Endodermal cell (in vitro differentiated cells): ENCODE results near the gene YPEL1. TPM values are rescaled to one million over a fixed set of nuclear protein-coding genes. Genes with fewer than 3 reads are reported as not detected.

Source experiments
- DNase-seq: peaks from one replicate; pipeline ENCODE4 v3.0.0-alpha.2; 2017
- H3K27ac ChIP-seq: 2 replicates; pipeline ENCODE4 v1.5.1; 2013; ENCODE audit warnings: mild to moderate bottlenecking, low read depth, low read length, moderate library complexity
- H3K27me3 ChIP-seq: 2 replicates; pipeline ENCODE4 v1.6.1; 2013; ENCODE audit warnings: mild to moderate bottlenecking, low read length, moderate library complexity; ENCODE audit not compliant: insufficient read depth, control insufficient read depth, poor library complexity, severe bottlenecking
- H3K36me3 ChIP-seq: 2 replicates; pipeline ENCODE4 v1.7.0; 2013; ENCODE audit warnings: mild to moderate bottlenecking, low read length, moderate library complexity; ENCODE audit not compliant: control insufficient read depth, insufficient read depth
- H3K4me1 ChIP-seq: one replicate; pipeline ENCODE4 v1.7.0; 2013; ENCODE audit warnings: low read length; ENCODE audit not compliant: control insufficient read depth, insufficient read depth
- H3K4me3 ChIP-seq: 2 replicates; pipeline ENCODE4 v1.5.1; 2013; ENCODE audit warnings: mild to moderate bottlenecking, low read length, moderate library complexity
- H3K9ac ChIP-seq: 2 replicates; pipeline ENCODE4 v1.6.1; 2013; ENCODE audit warnings: mild to moderate bottlenecking, low read length, moderate library complexity; ENCODE audit not compliant: poor library complexity, severe bottlenecking; ENCODE audit errors: extremely low read depth
- H3K9me3 ChIP-seq: 2 replicates; pipeline ENCODE4 v1.6.1; 2013; ENCODE audit warnings: mild to moderate bottlenecking, low read length, moderate library complexity; ENCODE audit not compliant: control insufficient read depth
- H3K27ac Mint-ChIP-seq: 2 replicates; pipeline ENCODE4 v1.8.0; 2020; ENCODE audit warnings: mixed read lengths
- H3K27me3 Mint-ChIP-seq: 2 replicates; pipeline ENCODE4 v1.8.0; 2021; ENCODE audit warnings: mild to moderate bottlenecking, mixed read lengths; ENCODE audit not compliant: insufficient read depth
- H3K36me3 Mint-ChIP-seq: 2 replicates; pipeline ENCODE4 v1.8.0; 2020; ENCODE audit warnings: low read depth, mixed read lengths
- H3K4me1 Mint-ChIP-seq: 2 replicates; pipeline ENCODE4 v1.8.0; 2020; ENCODE audit warnings: mixed read lengths
- H3K4me3 Mint-ChIP-seq: 2 replicates; pipeline ENCODE4 v1.8.0; 2020; ENCODE audit warnings: mild to moderate bottlenecking, moderate library complexity, mixed read lengths
- H3K9me3 Mint-ChIP-seq: 2 replicates; pipeline ENCODE4 v1.8.0; 2020; ENCODE audit warnings: mild to moderate bottlenecking, mixed read lengths
- CTCF ChIP-seq: fragments of 200-600 bp; sonication (generic); conservative IDR thresholded peaks from 2 replicates; pipeline ENCODE4 v1.5.0; 2021; ENCODE audit warnings: antibody characterized with exemption, mild to moderate bottlenecking
- WGBS, 2 experiments: methylation state at CpG; one replicate each; pipeline versions ENCODE4 v1.1.5 to v1.1.7; 2013; ENCODE audit warnings: missing lambda C conversion rate in 2 of 2, mixed read lengths in 1 of 2; ENCODE audit not compliant: insufficient coverage in 1 of 2, insufficient read length in 1 of 2; 5-methylcytosine and 5-hydroxymethylcytosine counted together
- total RNA-seq, 2 donors: library from RNA; stranded (reverse); fragmentation: NEBNext Ultra II Directional in 1 of 2; extraction: Animal tissue kit (Norgen Biotek cat#: 25700) in 1 of 2; gene quantifications; 2 replicates in 1 of 2; 3 replicates in 1 of 2; pipeline ENCODE4 v1.2.1, GENCODE V29; 2021

YPEL1 gene
- total RNA-seq, 2 donors from 2014 or later: 13.4 to 23.4 TPM

- no peak overlapping the region for H3K4me3 Mint-ChIP-seq
- H3K4me1 Mint-ChIP-seq: no peaks in the 10 kb centered on the region
- Histone ChIP-seq H3K4me3 (no peak overlapping the region), H3K36me3 (peaks cover 37% of the 10 kb centered on the region), H3K27ac (no peak overlapping the region), H3K4me1 (no peaks in the 10 kb centered on the region), H3K9me3 (no peaks in the 10 kb centered on the region), H3K9ac (no peak overlapping the region), H3K27me3 (no peaks in the 10 kb centered on the region)
- TF ChIP-seq CTCF: no peak
- DNase-seq: no peak
- no peak overlapping the region for H3K27ac Mint-ChIP-seq
- peaks cover 65% of the 10 kb centered on the region for H3K36me3 Mint-ChIP-seq
- 91 to 96% methylated on average over 8 to 15 of the region's 15 CpGs for WGBS, 2 experiments
- H3K9me3 Mint-ChIP-seq: peaks cover 26% of the 10 kb centered on the region
- H3K27me3 Mint-ChIP-seq: no peaks in the 10 kb centered on the region
These were observed 57.8 kb downstream of the YPEL1 start for GRCh38 chr22:21677606-21678443.

DNA sequence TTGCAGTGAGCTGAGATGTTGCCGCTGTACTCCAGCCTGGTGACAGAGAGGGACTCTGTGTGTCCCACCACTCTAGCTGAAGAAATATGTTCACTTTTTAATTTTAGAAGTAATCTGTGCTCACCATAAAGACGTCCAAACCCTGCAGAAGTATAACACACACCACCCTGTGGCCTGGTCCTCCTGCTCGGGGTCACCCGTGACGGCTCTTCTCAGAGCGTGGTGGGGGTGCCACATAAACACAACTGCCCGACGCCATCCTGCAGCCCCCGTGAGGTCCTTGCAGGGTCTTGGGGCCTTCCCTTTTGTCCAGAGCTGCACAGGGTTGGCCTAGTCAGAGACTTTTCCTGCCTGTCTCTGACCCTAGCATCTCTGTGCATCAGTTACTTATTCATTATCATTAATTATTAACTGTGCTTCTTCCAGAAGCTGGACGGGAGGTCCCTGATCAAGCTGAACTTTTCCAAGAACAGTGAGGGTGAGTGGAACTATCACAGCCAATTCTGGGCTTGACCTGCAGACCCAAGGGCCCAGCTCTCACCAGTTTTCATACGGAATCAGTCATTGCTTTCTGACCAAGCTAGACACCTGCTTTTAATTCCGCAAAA is 60.9 kb downstream of the YPEL1 start:
- 93 to 95% methylated on average over 10 to 12 of the region's 12 CpGs for WGBS, 2 experiments
- peaks cover 61% of the 10 kb centered on the region for H3K36me3 ChIP-seq
- Mint-ChIP-seq H3K4me3 (no peak overlapping the region), H3K9me3 (peaks cover 26% of the 10 kb centered on the region), H3K27me3 (no peaks in the 10 kb centered on the region), H3K4me1 (no peaks in the 10 kb centered on the region), H3K27ac (no peak overlapping the region), H3K36me3 (peaks cover 78% of the 10 kb centered on the region)
- no peaks in the 10 kb centered on the region for H3K4me1 ChIP-seq
- H3K27ac ChIP-seq: no peak overlapping the region
- no peak for TF ChIP-seq CTCF
- DNase-seq: no peak
- no peak overlapping the region for H3K4me3 ChIP-seq
- H3K9me3 ChIP-seq: no peaks in the 10 kb centered on the region
- H3K9ac ChIP-seq: no peak overlapping the region
- H3K27me3 ChIP-seq: no peaks in the 10 kb centered on the region

DNA sequence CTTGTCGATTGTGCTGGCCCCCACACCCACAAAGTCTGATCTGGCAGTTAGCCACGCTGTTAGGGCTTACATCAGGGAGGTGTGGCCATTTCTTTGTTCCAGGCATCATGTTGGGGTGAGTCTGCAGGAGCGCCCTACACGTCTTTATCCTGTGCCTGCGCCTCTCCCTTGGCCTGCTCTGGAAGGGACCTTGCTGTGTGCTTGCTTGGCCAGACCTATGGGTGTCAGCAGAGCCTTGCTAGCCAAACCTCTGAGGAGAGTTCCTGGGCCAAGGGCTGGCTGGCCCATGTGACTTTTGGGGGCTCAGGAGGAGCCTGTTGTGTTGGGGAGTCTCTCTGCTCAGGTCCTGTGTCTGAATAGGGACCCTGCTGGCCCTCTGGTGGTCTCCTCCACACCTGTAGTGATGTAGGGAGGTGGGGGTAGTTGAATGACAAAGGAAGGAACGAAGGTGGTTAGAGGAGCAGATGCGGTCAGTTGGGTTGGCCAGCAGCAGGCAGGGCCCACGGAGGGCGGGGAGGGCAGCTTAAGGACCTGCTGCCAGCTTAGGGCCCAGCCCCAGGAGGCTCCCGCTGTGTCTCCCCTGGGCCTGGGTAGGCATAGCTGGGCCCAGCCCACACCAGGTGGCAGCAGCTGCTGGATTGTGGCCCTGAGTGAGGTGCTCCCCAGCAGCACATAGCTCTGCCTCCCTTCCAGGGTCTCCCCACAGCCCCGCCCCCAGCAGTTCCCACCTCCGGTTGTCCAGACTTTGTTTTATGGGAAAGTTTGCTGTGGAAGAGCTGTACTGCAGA is 61.9 kb downstream of the YPEL1 start:
- Mint-ChIP-seq H3K9me3 (peaks cover 26% of the 10 kb centered on the region), H3K36me3 (peaks cover 78% of the 10 kb centered on the region), H3K27ac (no peak overlapping the region), H3K4me1 (no peaks in the 10 kb centered on the region), H3K27me3 (no peaks in the 10 kb centered on the region), H3K4me3 (no peak overlapping the region)
- DNase-seq: peak; percentile 34
- Histone ChIP-seq H3K4me3 (no peak overlapping the region), H3K27me3 (no peaks in the 10 kb centered on the region), H3K27ac (no peak overlapping the region), H3K9me3 (no peaks in the 10 kb centered on the region), H3K4me1 (no peaks in the 10 kb centered on the region), H3K9ac (no peak overlapping the region), H3K36me3 (peaks cover 61% of the 10 kb centered on the region)
- TF ChIP-seq CTCF: no peak
- 96 to 97% methylated on average over 3 to 12 of the region's 12 CpGs for WGBS, 2 experiments
